H1 (cell line): Measurements from ENCODE around the gene NRN1L. TPM values are rescaled to one million over a fixed set of nuclear protein-coding genes. Genes with fewer than 3 reads are reported as not detected.
A peak's percentile ranks its signal among the peaks of the same experiment; 100 is the strongest.

Experiments
- BRCA1 ChIP-seq: IDR thresholded peaks from 2 replicates; pipeline ENCODE4 v1.6.1; 2012; ENCODE audit warnings: low read depth, low read length, improper control_type of control experiment
- CBX8 ChIP-seq: fragments of 300-800, 300-1000 bp; sonication (generic); IDR thresholded peaks from 2 replicates; pipeline ENCODE4 v1.7.1; 2016; ENCODE audit warnings: low read depth, low read length, borderline replicate concordance
- CEBPB ChIP-seq: IDR thresholded peaks from 2 replicates; pipeline ENCODE4 v1.6.1; 2012; ENCODE audit warnings: low read depth, low read length
- FOSL1 ChIP-seq: IDR thresholded peaks from 2 replicates; pipeline ENCODE4 v1.6.1; 2011; ENCODE audit warnings: mild to moderate bottlenecking, low read depth, low read length, moderate library complexity; ENCODE audit not compliant: insufficient read depth
- HDAC6 ChIP-seq: IDR thresholded peaks from one replicate; pipeline ENCODE4 v1.7.1; 2012; ENCODE audit warnings: low read depth, mild to moderate bottlenecking, inconsistent platforms, low read length, moderate library complexity
- KDM4A ChIP-seq: IDR thresholded peaks from one replicate; pipeline ENCODE4 v1.7.1; 2012; ENCODE audit warnings: low read depth, mild to moderate bottlenecking, moderate library complexity, low read length, inconsistent platforms; ENCODE audit not compliant: severe bottlenecking
- KDM5A ChIP-seq: fragments of 200-600 bp; IDR thresholded peaks from 2 replicates; pipeline ENCODE4 v1.7.1; 2012; ENCODE audit warnings: mild to moderate bottlenecking, low read length, inconsistent platforms, mixed read lengths
- MAFK ChIP-seq: IDR thresholded peaks from 2 replicates; pipeline ENCODE4 v1.6.1; 2012; ENCODE audit warnings: low read depth, mild to moderate bottlenecking, improper control_type of control experiment, low read length
- MAX ChIP-seq: IDR thresholded peaks from 2 replicates; pipeline ENCODE4 v1.6.1; 2012; ENCODE audit warnings: inconsistent platforms
- NANOG ChIP-seq: IDR thresholded peaks from 2 replicates; pipeline ENCODE4 v1.6.1; 2011; ENCODE audit warnings: low read length, low read depth, mild to moderate bottlenecking, inconsistent platforms; ENCODE audit not compliant: insufficient read depth, poor library complexity, severe bottlenecking
- NRF1 ChIP-seq: IDR thresholded peaks from 2 replicates; pipeline ENCODE4 v1.6.1; 2011; ENCODE audit warnings: mild to moderate bottlenecking, low read depth, low read length, improper control_type of control experiment
- PHF8 ChIP-seq: fragments of 200-600 bp; sonication (generic); conservative IDR thresholded peaks from 2 replicates; pipeline ENCODE4 v1.7.1; 2012; ENCODE audit warnings: low read depth, mild to moderate bottlenecking, inconsistent platforms, low read length, moderate library complexity
- POLR2A ChIP-seq, 2 experiments: IDR thresholded peaks; 1 replicate in 1 of 2; 2 replicates in 1 of 2; pipeline ENCODE4 v1.6.1; 2011; ENCODE audit warnings: low read depth in 2 of 2, low read length in 2 of 2, mild to moderate bottlenecking in 2 of 2; ENCODE audit errors: control extremely low read depth in 1 of 2
- RAD21 ChIP-seq, 2 experiments: IDR thresholded peaks in 1 of 2; conservative IDR thresholded peaks in 1 of 2; 2 replicates each; pipeline ENCODE4 v1.6.1; 2011; ENCODE audit warnings: low read depth in 2 of 2, low read length in 2 of 2, improper control_type of control experiment in 1 of 2, inconsistent platforms in 1 of 2, mild to moderate bottlenecking in 1 of 2, moderate library complexity in 1 of 2
- RBBP5 ChIP-seq: IDR thresholded peaks from 2 replicates; pipeline ENCODE4 v1.7.1; 2012; ENCODE audit warnings: low read depth, mild to moderate bottlenecking, inconsistent platforms, low read length, moderate library complexity, borderline replicate concordance
- RNF2 ChIP-seq: fragments of 200-900, 300-1000 bp; sonication (generic); IDR thresholded peaks from 2 replicates; pipeline ENCODE4 v1.7.1; 2016; ENCODE audit warnings: borderline replicate concordance, low read depth, mild to moderate bottlenecking, antibody characterized with exemption, low read length; ENCODE audit not compliant: poor library complexity, severe bottlenecking; ENCODE audit errors: missing control alignments
- SIRT6 ChIP-seq: IDR thresholded peaks from one replicate; pipeline ENCODE4 v1.7.1; 2012; ENCODE audit warnings: low read length, inconsistent platforms
- SIX5 ChIP-seq: IDR thresholded peaks from 2 replicates; pipeline ENCODE4 v1.6.1; 2011; ENCODE audit warnings: mild to moderate bottlenecking, low read depth, low read length
- SP1 ChIP-seq: IDR thresholded peaks from 2 replicates; pipeline ENCODE4 v1.6.1; 2011; ENCODE audit warnings: low read depth, low read length
- TAF1 ChIP-seq: IDR thresholded peaks from 2 replicates; pipeline ENCODE4 v1.6.1; 2011; ENCODE audit warnings: mild to moderate bottlenecking, low read depth, low read length
- TAF7 ChIP-seq: optimal IDR thresholded peaks from 2 replicates; pipeline ENCODE3; 2011; ENCODE audit warnings: low read depth, mild to moderate bottlenecking, inconsistent platforms, low read length, moderate library complexity, borderline replicate concordance
- TBP ChIP-seq: IDR thresholded peaks from 2 replicates; pipeline ENCODE4 v1.6.1; 2011; ENCODE audit warnings: low read depth, low read length, improper control_type of control experiment
- TEAD4 ChIP-seq: IDR thresholded peaks from 2 replicates; pipeline ENCODE4 v1.6.1; 2012; ENCODE audit warnings: low read depth, low read length, inconsistent platforms, mixed read lengths
- polyA plus RNA-seq, 7 experiments: library from polyadenylated mRNA; depleted of rRNA in 3 of 7; stranded (reverse) in 5 of 7; unstranded in 2 of 7; fragments of >200 nt in 5 of 7; fragments of 200-250 nt in 2 of 7; gene quantifications; 1 replicate in 5 of 7; 2 replicates in 1 of 7; 4 replicates in 1 of 7; pipeline versions ENCODE4 v1.2.1 to v1.2.3, GENCODE V29; 2011 to 2013; ENCODE audit warnings: missing spikeins in 2 of 7, mixed read lengths in 2 of 7
- total RNA-seq: library from RNA; stranded (reverse); fragmentation: NEBNext Ultra II Directional; extraction: Animal tissue kit (Norgen Biotek cat#: 25700); gene quantifications from 2 replicates; pipeline ENCODE4 v1.2.1, GENCODE V29; 2021

NRN1L gene
- total and polyA plus RNA-seq, 2 of the 8 experiments (the other 6 are each of a cell fraction or from before 2014, with no cell fraction given) = 4.1 to 35.2 TPM

DNA sequence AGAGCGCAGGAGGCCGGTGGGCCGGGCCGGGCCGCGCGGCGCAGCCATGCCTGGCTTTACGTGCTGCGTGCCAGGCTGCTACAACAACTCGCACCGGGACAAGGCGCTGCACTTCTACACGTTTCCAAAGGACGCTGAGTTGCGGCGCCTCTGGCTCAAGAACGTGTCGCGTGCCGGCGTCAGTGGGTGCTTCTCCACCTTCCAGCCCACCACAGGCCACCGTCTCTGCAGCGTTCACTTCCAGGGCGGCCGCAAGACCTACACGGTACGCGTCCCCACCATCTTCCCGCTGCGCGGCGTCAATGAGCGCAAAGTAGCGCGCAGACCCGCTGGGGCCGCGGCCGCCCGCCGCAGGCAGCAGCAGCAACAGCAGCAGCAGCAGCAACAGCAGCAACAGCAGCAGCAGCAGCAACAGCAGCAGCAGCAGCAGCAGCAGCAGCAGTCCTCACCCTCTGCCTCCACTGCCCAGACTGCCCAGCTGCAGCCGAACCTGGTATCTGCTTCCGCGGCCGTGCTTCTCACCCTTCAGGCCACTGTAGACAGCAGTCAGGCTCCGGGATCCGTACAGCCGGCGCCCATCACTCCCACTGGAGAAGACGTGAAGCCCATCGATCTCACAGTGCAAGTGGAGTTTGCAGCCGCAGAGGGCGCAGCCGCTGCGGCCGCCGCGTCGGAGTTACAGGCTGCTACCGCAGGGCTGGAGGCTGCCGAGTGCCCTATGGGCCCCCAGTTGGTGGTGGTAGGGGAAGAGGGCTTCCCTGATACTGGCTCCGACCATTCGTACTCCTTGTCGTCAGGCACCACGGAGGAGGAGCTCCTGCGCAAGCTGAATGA lies 42.0 kb upstream of the NRN1L start (continued):
- TF ChIP-seq KDM4A (peak; percentile 1), HDAC6 (no peak), NANOG (no peak), RNF2 (no peak), TAF7 (no peak), CEBPB (no peak), FOSL1 (no peak), POLR2A (IDR thresholded peaks at IDR 0.05; ENCODE audit: control extremely low read depth in 1 of 2, low read depth in 2 of 2, low read length in 2 of 2) (no peak), TBP (no peak), TAF1 (no peak), TEAD4 (no peak), CBX8 (no peak), NRF1 (peak; percentile 13; the same call in 1 of the 2 replicates), SIRT6 (no peak), MAFK (no peak), SP1 (no peak), KDM5A (no peak), RAD21 (IDR thresholded peaks at IDR 0.05 in 1 of 2, conservative IDR thresholded peaks at IDR 0.05 in 1 of 2; ENCODE audit: low read depth in 2 of 2, low read length in 2 of 2) (peak; percentile 17 to 34; a peak in 2 of 4 replicates), RBBP5 (no peak; the same call in 1 of the 2 replicates), MAX (no peak; the same call in 1 of the 2 replicates), PHF8 (no peak), BRCA1 (no peak), SIX5 (no peak)
